Measurements from ENCODE around the gene TNFAIP8.

Gene TNFAIP8

DNA sequence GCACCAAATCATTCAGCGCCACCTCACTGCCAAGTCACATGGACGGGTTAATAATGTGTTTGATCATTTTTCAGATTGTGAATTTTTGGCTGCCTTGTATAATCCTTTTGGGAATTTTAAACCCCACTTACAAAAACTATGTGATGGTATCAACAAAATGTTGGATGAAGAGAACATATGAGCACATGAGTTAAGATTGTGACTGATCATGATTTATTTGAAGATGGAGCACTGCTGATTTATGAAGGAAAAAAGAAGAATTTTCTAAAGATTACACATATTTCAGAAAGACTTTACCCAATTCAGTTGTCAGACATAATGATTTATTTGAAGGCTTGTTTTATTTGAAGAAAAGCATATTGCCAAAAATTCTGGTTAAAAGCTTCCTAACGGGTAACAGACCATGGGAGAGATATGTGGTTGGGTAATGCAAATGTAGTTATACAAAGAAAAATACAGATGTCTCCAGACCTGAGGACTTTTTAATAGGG is 37.4 kb downstream of the TNFAIP8 start:
- H3K4me3 ChIP-seq (ENCODE audit: low read depth, low read length): no peak overlapping the region
- in situ Hi-C loops (cut with HindIII; ENCODE audit: low sequenced_read_pairs): no loop called here
- TF ChIP-seq, protein P1, sequence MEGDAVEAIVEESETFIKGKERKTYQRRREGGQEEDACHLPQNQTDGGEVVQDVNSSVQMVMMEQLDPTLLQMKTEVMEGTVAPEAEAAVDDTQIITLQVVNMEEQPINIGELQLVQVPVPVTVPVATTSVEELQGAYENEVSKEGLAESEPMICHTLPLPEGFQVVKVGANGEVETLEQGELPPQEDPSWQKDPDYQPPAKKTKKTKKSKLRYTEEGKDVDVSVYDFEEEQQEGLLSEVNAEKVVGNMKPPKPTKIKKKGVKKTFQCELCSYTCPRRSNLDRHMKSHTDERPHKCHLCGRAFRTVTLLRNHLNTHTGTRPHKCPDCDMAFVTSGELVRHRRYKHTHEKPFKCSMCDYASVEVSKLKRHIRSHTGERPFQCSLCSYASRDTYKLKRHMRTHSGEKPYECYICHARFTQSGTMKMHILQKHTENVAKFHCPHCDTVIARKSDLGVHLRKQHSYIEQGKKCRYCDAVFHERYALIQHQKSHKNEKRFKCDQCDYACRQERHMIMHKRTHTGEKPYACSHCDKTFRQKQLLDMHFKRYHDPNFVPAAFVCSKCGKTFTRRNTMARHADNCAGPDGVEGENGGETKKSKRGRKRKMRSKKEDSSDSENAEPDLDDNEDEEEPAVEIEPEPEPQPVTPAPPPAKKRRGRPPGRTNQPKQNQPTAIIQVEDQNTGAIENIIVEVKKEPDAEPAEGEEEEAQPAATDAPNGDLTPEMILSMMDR (IDR thresholded peaks at IDR 0.05; ENCODE audit: low read depth, low read length, missing control alignments): no peak
- DNase-seq (ENCODE audit: low read depth): no peak

DNA sequence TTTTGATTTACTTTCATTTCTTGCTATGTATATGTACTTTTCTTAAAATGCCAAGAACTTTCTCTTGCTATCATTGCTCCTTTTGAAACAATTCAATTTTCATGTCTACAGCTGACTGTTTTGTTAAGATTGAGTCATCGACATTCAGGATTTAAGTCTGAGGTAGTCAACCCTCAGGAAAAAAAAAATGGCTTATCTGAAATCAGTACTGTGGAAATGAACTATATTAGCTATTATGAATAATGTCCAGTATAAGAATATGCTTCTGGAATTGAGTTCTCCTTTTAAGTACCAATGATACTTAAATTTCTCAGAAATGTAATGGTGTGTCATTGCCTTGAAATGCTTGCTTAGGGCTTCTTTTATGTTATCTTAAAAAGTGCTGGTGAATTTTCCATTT is 37.9 kb downstream of the TNFAIP8 start:
- TF ChIP-seq, protein P1 (IDR thresholded peaks at IDR 0.05; ENCODE audit: low read depth, low read length, missing control alignments): no peak
- H3K4me3 ChIP-seq (ENCODE audit: low read depth, low read length): no peak overlapping the region
- in situ Hi-C loops (cut with HindIII; ENCODE audit: low sequenced_read_pairs): no loop called here
- DNase-seq (ENCODE audit: low read depth): no peak

DNA sequence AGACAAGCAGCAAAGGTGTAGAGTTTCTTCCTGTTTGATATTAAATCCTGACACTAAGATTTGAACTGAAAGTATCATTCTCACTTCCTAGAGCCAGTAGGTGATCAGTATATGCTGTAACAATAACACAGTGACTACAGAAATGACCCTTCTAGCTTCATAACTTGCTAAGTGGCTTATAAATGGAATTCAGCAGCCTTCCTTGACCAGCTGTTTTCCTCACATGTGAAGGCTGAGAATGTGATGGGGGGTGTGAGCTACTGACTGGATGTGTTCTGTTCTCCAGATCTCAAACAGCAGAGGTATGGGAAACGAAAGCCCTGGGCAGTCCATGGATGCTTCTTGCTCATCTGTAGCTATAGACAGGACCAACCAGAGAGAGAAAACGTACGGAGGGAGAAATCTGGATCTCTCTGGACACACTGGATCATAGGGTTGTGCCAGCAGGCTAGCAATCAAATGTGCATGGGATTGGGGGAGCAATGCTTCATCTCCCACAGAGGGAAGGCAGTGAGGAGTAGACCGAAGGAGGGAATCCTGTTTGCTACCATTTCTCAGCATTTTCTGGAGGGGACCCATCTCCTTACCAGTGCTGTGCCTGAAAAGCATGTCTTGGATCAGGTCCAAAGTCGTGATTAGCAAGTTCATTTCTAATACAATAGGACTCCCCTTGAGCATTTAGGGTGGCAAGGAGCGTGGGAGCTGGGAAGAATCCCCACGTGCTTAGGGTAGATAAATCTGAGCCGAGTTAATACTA is 39.4 kb downstream of the TNFAIP8 start:
- TF ChIP-seq, protein P1 (IDR thresholded peaks at IDR 0.05; ENCODE audit: low read depth, low read length, missing control alignments): no peak
- DNase-seq (ENCODE audit: low read depth): no peak
- no peak overlapping the region for H3K4me3 ChIP-seq (ENCODE audit: low read depth, low read length)
- in situ Hi-C loops (cut with HindIII; ENCODE audit: low sequenced_read_pairs): no loop called here

DNA sequence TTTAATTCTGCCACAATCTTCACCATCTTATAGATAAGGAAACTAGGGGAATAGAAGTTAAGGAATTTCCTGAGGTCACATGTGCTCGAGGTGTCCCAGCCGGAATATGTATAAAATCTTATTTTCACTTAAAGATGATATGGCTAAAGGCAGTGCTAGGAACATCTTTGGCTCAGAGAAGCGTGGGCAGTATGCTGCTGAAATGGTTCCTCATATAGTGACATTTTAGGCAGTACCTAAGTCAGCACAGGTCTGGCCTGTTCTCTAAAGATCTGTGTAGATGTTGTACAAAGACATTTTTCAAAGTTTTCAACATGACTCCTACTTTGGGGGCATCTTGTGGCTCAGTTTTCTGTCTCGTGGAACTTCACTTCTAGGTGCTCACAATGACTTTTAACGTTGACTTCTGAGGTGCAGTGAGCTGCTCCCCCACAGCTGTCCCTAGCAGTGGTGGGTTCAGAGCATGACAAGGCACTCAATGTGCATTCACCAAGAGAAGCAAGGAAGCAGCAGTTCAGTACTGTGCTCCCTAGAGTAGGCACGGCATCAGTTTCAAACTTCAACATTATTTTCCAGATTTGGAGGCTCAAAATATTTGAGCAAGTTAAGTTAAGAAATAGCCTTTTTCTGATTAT is 40.3 kb downstream of the TNFAIP8 start:
- DNase-seq (ENCODE audit: low read depth): no peak
- TF ChIP-seq, protein P1 (IDR thresholded peaks at IDR 0.05; ENCODE audit: low read depth, low read length, missing control alignments): no peak
- no peak overlapping the region for H3K4me3 ChIP-seq (ENCODE audit: low read depth, low read length)
- in situ Hi-C loops (cut with HindIII; ENCODE audit: low sequenced_read_pairs): no loop called here

DNA sequence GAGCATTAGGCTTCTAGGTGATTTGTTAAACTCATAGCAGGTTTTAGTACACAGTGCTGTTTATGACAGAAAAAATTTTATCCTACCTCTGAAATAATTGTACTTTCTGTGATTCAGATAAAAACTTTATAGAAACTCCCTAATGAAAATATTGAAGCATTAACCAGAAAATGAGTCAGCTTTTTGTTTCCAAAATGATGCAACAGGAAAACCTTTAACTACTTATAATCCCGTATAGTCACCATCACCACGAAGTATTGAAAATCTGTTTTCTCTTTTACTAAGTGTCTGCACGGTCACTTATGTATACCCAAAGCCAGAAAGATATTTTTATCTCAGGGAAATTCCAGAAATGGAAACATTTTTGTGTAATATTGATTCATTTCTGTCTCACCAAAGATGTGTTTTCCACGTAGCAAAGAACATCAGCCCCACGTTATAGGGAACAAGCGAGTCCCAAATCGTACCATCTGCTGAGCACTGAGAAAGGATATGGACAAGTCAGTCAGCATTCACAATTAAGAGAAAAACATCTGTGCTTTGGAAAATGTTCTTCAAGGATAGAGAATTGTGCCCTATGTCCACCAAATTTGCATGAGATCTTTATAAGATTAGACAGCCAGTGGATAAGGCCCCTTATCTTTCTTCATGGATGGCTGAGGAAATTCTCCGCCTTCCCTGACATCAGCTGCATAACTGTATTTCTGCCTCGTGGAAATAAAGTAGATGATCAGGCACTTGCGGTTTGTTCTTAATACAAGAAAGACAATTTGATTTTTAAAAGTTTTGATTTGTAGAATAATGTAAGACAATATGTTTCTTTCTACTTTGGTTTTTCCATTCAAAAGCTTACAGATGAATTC is 41.9 kb downstream of the TNFAIP8 start:
- in situ Hi-C loops (cut with HindIII; ENCODE audit: low sequenced_read_pairs): no loop called here
- no peak overlapping the region for H3K4me3 ChIP-seq (ENCODE audit: low read depth, low read length)

More for the DNA sequence above, 41.9 kb downstream of the TNFAIP8 start:
- TF ChIP-seq, protein P1 (IDR thresholded peaks at IDR 0.05; ENCODE audit: low read depth, low read length, missing control alignments): no peak
- DNase-seq (ENCODE audit: low read depth): peak; percentile 23

All from astrocyte of the cerebellum (primary cell).